ENCODE results near the gene FRYL.

- TF ChIP-seq ATF3 (IDR thresholded peaks at IDR 0.05; ENCODE audit: insufficient read depth, low read depth, low read length) (no peak), EZH2 (IDR thresholded peaks at IDR 0.05; ENCODE audit: low read depth, low read length, severe bottlenecking) (no peak), POLR2A (IDR thresholded peaks at IDR 0.05; ENCODE audit: control extremely low read depth in 1 of 2, low read depth in 2 of 2, low read length in 2 of 2) (no peak)
These were observed 319.1 kb downstream of the FRYL start for GRCh38 chr4:48461000-48461399.

Measured in H1 (cell line).